Suppressor macrophage treated with lipopolysaccharide for 4 hours (primary cell): ENCODE measurements around the gene CCDC188.

Source experiments
- DNase-seq: peaks from one replicate; pipeline ENCODE4 v3.0.0-alpha.2; 2020

CCDC188 gene

GRCh38 chr22:20102203-20102780 is 48.6 kb downstream of the CCDC188 start:
- no peak for DNase-seq

DNA sequence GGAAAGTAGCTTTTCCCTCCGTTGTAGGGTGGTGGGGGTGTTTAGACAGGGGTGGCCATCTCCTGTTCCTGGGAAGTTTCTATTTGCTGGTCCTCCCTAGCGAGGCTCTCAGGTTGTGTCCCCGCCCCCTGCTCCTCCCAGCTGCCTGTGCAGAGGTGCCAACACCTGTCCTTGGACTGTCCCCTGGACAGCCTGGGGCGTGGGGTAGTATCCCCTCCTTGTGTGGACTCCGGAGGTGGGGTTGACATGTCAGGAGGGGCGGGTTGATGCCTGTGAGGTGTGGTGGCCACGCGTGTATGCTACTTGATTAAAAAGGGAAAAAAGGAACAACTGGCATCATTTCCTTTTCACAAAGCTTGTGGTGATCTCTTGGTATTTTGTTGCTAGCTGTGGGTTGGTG is 49.2 kb downstream of the CCDC188 start:
- no peak for DNase-seq

- DNase-seq: no peak
Measured at GRCh38 chr22:20099099-20099711, 51.6 kb downstream of the CCDC188 start.
